ENCODE data around the gene STARD9. TPM values are rescaled to one million over a fixed set of nuclear protein-coding genes. Genes with fewer than 3 reads are reported as not detected.

The STARD9 gene
- total and polyA plus RNA-seq, 2 of the 4 experiments (the other 2 are of a cell fraction) = 2.0 to 3.2 TPM

GRCh38 chr15:42594095-42594494 is 18.7 kb downstream of the STARD9 start:
- TF ChIP-seq CEBPB (IDR thresholded peaks at IDR 0.05; ENCODE audit: low read depth, low read length) = no peak
- DNase-seq (no peak), ATAC-seq (ENCODE audit: low read depth) (no peak)
- H3K4me1 ChIP-seq (ENCODE audit: control insufficient read depth, insufficient read depth, low read length) = peaks cover 11% of the 10 kb centered on the region
- H4K20me1 ChIP-seq (ENCODE audit: insufficient read depth, low read length) = no peaks in the 10 kb centered on the region
- H3K36me3 ChIP-seq (ENCODE audit: control insufficient read depth, insufficient read depth, low read length) = no peaks in the 10 kb centered on the region
- H3K23ac ChIP-seq (ENCODE audit: low read depth, low read length) = no peak overlapping the region
- H3K79me1 ChIP-seq (ENCODE audit: low read depth in 1 of 2, low read length in 2 of 2) = peaks cover 6 to 26% of the 10 kb centered on the region in 2 experiments; a peak in 3 of 4 replicates
- H2BK15ac ChIP-seq (ENCODE audit: low read depth, low read length) = no peak overlapping the region
- no peak overlapping the region for H2AK9ac ChIP-seq (replicated peaks; ENCODE audit: low read depth, low read length, poor library complexity)
- no CpG with 5 or more reads among the region's 5 CpGs for WGBS, 2 experiments (ENCODE audit: extremely low coverage in 2 of 2, insufficient read length in 1 of 2)
- no peak overlapping the region for H3K4ac ChIP-seq (ENCODE audit: low read depth, low read length)
- no peak overlapping the region for H2BK5ac ChIP-seq (ENCODE audit: low read depth, low read length, poor library complexity, severe bottlenecking)
- ChIA-PET POLR2A (ENCODE audit: unreplicated experiment) (interaction anchor here (0.6 kb wide), 1 partner anchor 18 kb away, joined by 6 read pairs; no protein-coding TSS in a partner anchor), CTCF (no interaction called here)
- intact Hi-C loops (cut with micrococcal nuclease) (no loop called here), in situ Hi-C loops (cut with MboI; ENCODE audit: low sequenced_read_pairs) (no loop called here), dilution Hi-C loops (cut with HindIII; ENCODE audit: low sequenced_read_pairs, unreplicated experiment) (no loop called here)
- H3K18ac ChIP-seq (ENCODE audit: low read depth, low read length) = no peak overlapping the region
- H3K4me3 ChIP-seq (ENCODE audit: insufficient read depth, low read depth, low read length) = no peak overlapping the region
- H3K9me1 ChIP-seq (ENCODE audit: insufficient read depth, low read length) = peaks cover 7% of the 10 kb centered on the region
- H2AK5ac ChIP-seq (ENCODE audit: low read depth, low read length) = no peak overlapping the region
- no peak overlapping the region for H2BK20ac ChIP-seq (ENCODE audit: low read depth, low read length)
- BruUV-seq (replicated peaks) = no TSS peak
- H3K56ac ChIP-seq (ENCODE audit: extremely low read depth, insufficient read depth, low read length) = no peak overlapping the region
- H3K14ac ChIP-seq (replicated peaks; ENCODE audit: low read depth, low read length) = no peak overlapping the region
- no peak overlapping the region for H3K9ac ChIP-seq (ENCODE audit: low read depth, low read length)
- H3K9me3 ChIP-seq (ENCODE audit: control insufficient read depth, insufficient read depth, low read length) = no peaks in the 10 kb centered on the region
- H3K4me2 ChIP-seq (ENCODE audit: low read depth, low read length) = no peak overlapping the region
- H3K27me3 ChIP-seq (ENCODE audit: control insufficient read depth, insufficient read depth, low read length) = no peaks in the 10 kb centered on the region
- H2BK120ac ChIP-seq (ENCODE audit: low read depth, low read length) = no peak overlapping the region
- H2AFZ ChIP-seq (replicated peaks; ENCODE audit: low read length, poor library complexity) = no peak overlapping the region
- H4K91ac ChIP-seq (ENCODE audit: insufficient read depth, low read depth, low read length) = no peak overlapping the region
- no peak overlapping the region for H3K27ac ChIP-seq (ENCODE audit: insufficient read depth, low read length)
- no peak overlapping the region for H4K5ac ChIP-seq (ENCODE audit: low read depth, low read length)
- no peak overlapping the region for H4K8ac ChIP-seq (ENCODE audit: low read depth in 2 of 2, low read length in 2 of 2)

Measured in IMR-90 (cell line).